Liver (tissue), 9 donors: ENCODE measurements around the gene S1PR4. TPM values are rescaled to one million over a fixed set of nuclear protein-coding genes. Genes with fewer than 3 reads are reported as not detected.
"Not testable (repeated sequence)": the region's sequence is repeated elsewhere in the genome, so short reads cannot be mapped to it uniquely, and the experiment has no call there.

Experiments
- DNase-seq: peaks from one replicate; pipeline ENCODE4 v3.0.0-alpha.2; 2017; ENCODE audit warnings: low spot score
- H3K27ac ChIP-seq, 2 donors: one replicate each; pipeline ENCODE4 v1.7.0; 2013; ENCODE audit warnings: inconsistent platforms in 2 of 2, low read length in 2 of 2, control low read depth in 1 of 2, low read depth in 1 of 2, mild to moderate bottlenecking in 1 of 2
- H3K27me3 ChIP-seq, 4 donors: one replicate each; pipeline versions ENCODE4 v1.6.1 to v1.7.0; 2013; ENCODE audit warnings: low read length in 3 of 4, inconsistent platforms in 1 of 4, mild to moderate bottlenecking in 1 of 4, moderate library complexity in 1 of 4; ENCODE audit not compliant: control insufficient read depth in 4 of 4, insufficient read depth in 4 of 4
- H3K36me3 ChIP-seq, 4 donors: one replicate each; pipeline versions ENCODE4 v1.6.1 to v1.7.0; 2013; ENCODE audit warnings: low read length in 3 of 4, mild to moderate bottlenecking in 3 of 4, low read depth in 1 of 4, moderate library complexity in 1 of 4; ENCODE audit not compliant: control insufficient read depth in 4 of 4, insufficient read depth in 3 of 4
- H3K4me1 ChIP-seq, 4 donors: one replicate each; pipeline versions ENCODE4 v1.6.1 to v1.7.0; 2013; ENCODE audit warnings: low read length in 3 of 4, mild to moderate bottlenecking in 3 of 4, moderate library complexity in 1 of 4; ENCODE audit not compliant: control insufficient read depth in 4 of 4, insufficient read depth in 4 of 4
- H3K4me3 ChIP-seq, 3 donors: one replicate each; pipeline versions ENCODE4 v1.6.1 to v1.7.0; 2013; ENCODE audit warnings: low read length in 3 of 3, control low read depth in 1 of 3, low read depth in 1 of 3, mild to moderate bottlenecking in 1 of 3
- H3K9ac ChIP-seq, 2 donors: one replicate each; pipeline ENCODE4 v1.7.0; 2013; ENCODE audit warnings: low read length in 2 of 2, mild to moderate bottlenecking in 2 of 2, moderate library complexity in 2 of 2, control low read depth in 1 of 2, low read depth in 1 of 2
- H3K9me3 ChIP-seq, 4 donors: one replicate each; pipeline versions ENCODE4 v1.6.1 to v1.7.0; 2013; ENCODE audit warnings: low read length in 3 of 4; ENCODE audit not compliant: control insufficient read depth in 4 of 4
- EGR1 ChIP-seq, 2 donors: IDR thresholded peaks; 2 replicates each; pipeline ENCODE4 v1.6.1; 2016 to 2018; ENCODE audit warnings: antibody characterized with exemption in 2 of 2, low read depth in 2 of 2
- FOXA1 ChIP-seq: IDR thresholded peaks from 2 replicates; pipeline ENCODE4 v1.6.1; 2016; ENCODE audit warnings: antibody characterized with exemption
- FOXA2 ChIP-seq: IDR thresholded peaks from 2 replicates; pipeline ENCODE4 v1.6.1; 2016; ENCODE audit warnings: antibody characterized with exemption
- GABPA ChIP-seq, 2 donors: IDR thresholded peaks in 1 of 2; conservative IDR thresholded peaks in 1 of 2; 2 replicates each; pipeline ENCODE4 v1.6.1; 2016; ENCODE audit warnings: antibody characterized with exemption in 2 of 2, mild to moderate bottlenecking in 1 of 2, moderate library complexity in 1 of 2
- HNF4A ChIP-seq, 2 donors: conservative IDR thresholded peaks; 2 replicates each; pipeline ENCODE4 v1.6.1; 2016; ENCODE audit warnings: antibody characterized with exemption in 2 of 2, mild to moderate bottlenecking in 2 of 2
- HNF4G ChIP-seq: IDR thresholded peaks from 2 replicates; pipeline ENCODE4 v1.6.1; 2016; ENCODE audit warnings: antibody characterized with exemption
- JUND ChIP-seq, 2 donors: IDR thresholded peaks; 2 replicates each; pipeline ENCODE4 v1.6.1; 2016; ENCODE audit warnings: antibody characterized with exemption in 2 of 2
- NR2F2 ChIP-seq: IDR thresholded peaks from 2 replicates; pipeline ENCODE4 v1.6.1; 2016; ENCODE audit warnings: antibody characterized with exemption
- RAD21 ChIP-seq, 2 donors: IDR thresholded peaks; 2 replicates each; pipeline ENCODE4 v1.6.1; 2016; ENCODE audit warnings: antibody characterized with exemption in 2 of 2, mild to moderate bottlenecking in 2 of 2
- SP1 ChIP-seq: IDR thresholded peaks from 2 replicates; pipeline ENCODE4 v1.6.1; 2018; ENCODE audit warnings: antibody characterized with exemption, mild to moderate bottlenecking
- YY1 ChIP-seq: IDR thresholded peaks from 2 replicates; pipeline ENCODE4 v1.6.1; 2016; ENCODE audit warnings: antibody characterized with exemption, mild to moderate bottlenecking
- WGBS: extraction: QIAGEN DNeasy Blood & Tissue Kit; methylation state at CpG from one replicate; pipeline ENCODE4 v1.1.7; 2013; 5-methylcytosine and 5-hydroxymethylcytosine counted together
- polyA plus RNA-seq, 2 donors: library from polyadenylated mRNA; stranded (reverse) in 1 of 2; unstranded in 1 of 2; fragments of 200-250 nt in 1 of 2; fragments of >200 nt in 1 of 2; fragmentation: Nextera tagmentation in 1 of 2; extraction: Ambion mirVana in 1 of 2; gene quantifications; one replicate each; pipeline versions ENCODE4 v1.2.1 to v1.2.3, GENCODE V29; 2013 to 2015
- total RNA-seq, 2 donors: library from RNA; depleted of rRNA; stranded (reverse); fragments of >200 nt; gene quantifications; one replicate each; pipeline ENCODE4 v1.2.3, GENCODE V29; 2014
- TF ChIP-seq, protein P1 (sequence below): IDR thresholded peaks from 2 replicates; pipeline ENCODE4 v1.6.1; 2016; ENCODE audit warnings: antibody characterized with exemption
- TF ChIP-seq, protein P2 (sequence below): IDR thresholded peaks from 2 replicates; pipeline ENCODE4 v1.6.1; 2016; ENCODE audit warnings: antibody characterized with exemption
- TF ChIP-seq, protein P3 (sequence below): IDR thresholded peaks from 2 replicates; pipeline ENCODE4 v1.6.1; 2016; ENCODE audit warnings: antibody characterized with exemption, mild to moderate bottlenecking
- TF ChIP-seq, protein P4 (sequence below): IDR thresholded peaks from 2 replicates; pipeline ENCODE4 v1.6.1; 2016; ENCODE audit warnings: antibody characterized with exemption
- donor health status: healthy.
- donor health status: healthy.
- donor health status: healthy.
- donor health status: healthy.
- donor health status: healthy.

Gene S1PR4
- total and polyA plus RNA-seq, 4 donors = 0.93 to 11.0 (median 2.1) TPM

DNA sequence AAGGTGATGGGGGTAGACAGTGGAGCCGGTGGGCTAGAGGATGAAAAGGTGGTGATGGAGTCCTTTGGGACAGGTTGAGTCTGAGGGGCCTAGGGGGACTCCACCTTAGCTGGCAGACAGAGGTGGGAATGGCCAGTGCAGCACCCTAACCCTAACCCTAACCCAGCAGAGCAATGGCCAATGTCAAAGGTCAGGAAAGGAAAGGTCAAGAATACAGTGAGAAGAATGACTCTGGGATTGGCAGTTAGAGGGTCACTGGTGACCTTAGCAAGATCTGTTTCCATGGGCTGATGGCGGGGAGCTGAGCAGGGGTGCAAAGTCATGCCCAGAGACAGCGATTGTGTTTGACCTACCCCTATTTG, 26.2 kb upstream of the S1PR4 start:
- H3K9me3 ChIP-seq = no peaks in the 10 kb centered on the region
- H3K27me3 ChIP-seq = no peaks in the 10 kb centered on the region
- H3K4me3 ChIP-seq = no peak overlapping the region
- 88% methylated on average over 3 of the region's 3 CpGs for WGBS
- no peak overlapping the region for H3K9ac ChIP-seq
- TF ChIP-seq HNF4A (conservative IDR thresholded peaks at IDR 0.05) (no peak), GABPA (IDR thresholded peaks at IDR 0.05 in 1 of 2, conservative IDR thresholded peaks at IDR 0.05 in 1 of 2) (no peak), NR2F2 (no peak), YY1 (no peak), HNF4G (no peak), SP1 (no peak), FOXA2 (no peak), RAD21 (IDR thresholded peaks at IDR 0.05) (no peak), FOXA1 (no peak), EGR1 (IDR thresholded peaks at IDR 0.05; ENCODE audit: low read depth in 2 of 2) (no peak), JUND (IDR thresholded peaks at IDR 0.05) (no peak)
- TF ChIP-seq, protein P1, sequence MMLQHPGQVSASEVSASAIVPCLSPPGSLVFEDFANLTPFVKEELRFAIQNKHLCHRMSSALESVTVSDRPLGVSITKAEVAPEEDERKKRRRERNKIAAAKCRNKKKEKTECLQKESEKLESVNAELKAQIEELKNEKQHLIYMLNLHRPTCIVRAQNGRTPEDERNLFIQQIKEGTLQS = no peak
- TF ChIP-seq, protein P2, sequence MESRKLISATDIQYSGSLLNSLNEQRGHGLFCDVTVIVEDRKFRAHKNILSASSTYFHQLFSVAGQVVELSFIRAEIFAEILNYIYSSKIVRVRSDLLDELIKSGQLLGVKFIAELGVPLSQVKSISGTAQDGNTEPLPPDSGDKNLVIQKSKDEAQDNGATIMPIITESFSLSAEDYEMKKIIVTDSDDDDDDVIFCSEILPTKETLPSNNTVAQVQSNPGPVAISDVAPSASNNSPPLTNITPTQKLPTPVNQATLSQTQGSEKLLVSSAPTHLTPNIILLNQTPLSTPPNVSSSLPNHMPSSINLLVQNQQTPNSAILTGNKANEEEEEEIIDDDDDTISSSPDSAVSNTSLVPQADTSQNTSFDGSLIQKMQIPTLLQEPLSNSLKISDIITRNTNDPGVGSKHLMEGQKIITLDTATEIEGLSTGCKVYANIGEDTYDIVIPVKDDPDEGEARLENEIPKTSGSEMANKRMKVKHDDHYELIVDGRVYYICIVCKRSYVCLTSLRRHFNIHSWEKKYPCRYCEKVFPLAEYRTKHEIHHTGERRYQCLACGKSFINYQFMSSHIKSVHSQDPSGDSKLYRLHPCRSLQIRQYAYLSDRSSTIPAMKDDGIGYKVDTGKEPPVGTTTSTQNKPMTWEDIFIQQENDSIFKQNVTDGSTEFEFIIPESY = no peak
- TF ChIP-seq, protein P3, sequence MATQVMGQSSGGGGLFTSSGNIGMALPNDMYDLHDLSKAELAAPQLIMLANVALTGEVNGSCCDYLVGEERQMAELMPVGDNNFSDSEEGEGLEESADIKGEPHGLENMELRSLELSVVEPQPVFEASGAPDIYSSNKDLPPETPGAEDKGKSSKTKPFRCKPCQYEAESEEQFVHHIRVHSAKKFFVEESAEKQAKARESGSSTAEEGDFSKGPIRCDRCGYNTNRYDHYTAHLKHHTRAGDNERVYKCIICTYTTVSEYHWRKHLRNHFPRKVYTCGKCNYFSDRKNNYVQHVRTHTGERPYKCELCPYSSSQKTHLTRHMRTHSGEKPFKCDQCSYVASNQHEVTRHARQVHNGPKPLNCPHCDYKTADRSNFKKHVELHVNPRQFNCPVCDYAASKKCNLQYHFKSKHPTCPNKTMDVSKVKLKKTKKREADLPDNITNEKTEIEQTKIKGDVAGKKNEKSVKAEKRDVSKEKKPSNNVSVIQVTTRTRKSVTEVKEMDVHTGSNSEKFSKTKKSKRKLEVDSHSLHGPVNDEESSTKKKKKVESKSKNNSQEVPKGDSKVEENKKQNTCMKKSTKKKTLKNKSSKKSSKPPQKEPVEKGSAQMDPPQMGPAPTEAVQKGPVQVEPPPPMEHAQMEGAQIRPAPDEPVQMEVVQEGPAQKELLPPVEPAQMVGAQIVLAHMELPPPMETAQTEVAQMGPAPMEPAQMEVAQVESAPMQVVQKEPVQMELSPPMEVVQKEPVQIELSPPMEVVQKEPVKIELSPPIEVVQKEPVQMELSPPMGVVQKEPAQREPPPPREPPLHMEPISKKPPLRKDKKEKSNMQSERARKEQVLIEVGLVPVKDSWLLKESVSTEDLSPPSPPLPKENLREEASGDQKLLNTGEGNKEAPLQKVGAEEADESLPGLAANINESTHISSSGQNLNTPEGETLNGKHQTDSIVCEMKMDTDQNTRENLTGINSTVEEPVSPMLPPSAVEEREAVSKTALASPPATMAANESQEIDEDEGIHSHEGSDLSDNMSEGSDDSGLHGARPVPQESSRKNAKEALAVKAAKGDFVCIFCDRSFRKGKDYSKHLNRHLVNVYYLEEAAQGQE = no peak
- TF ChIP-seq, protein P4, sequence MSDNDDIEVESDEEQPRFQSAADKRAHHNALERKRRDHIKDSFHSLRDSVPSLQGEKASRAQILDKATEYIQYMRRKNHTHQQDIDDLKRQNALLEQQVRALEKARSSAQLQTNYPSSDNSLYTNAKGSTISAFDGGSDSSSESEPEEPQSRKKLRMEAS = no peak
- no peaks in the 10 kb centered on the region for H3K4me1 ChIP-seq
- H3K36me3 ChIP-seq = no peaks in the 10 kb centered on the region
- DNase-seq = no peak
- H3K27ac ChIP-seq = no peak overlapping the region

DNA sequence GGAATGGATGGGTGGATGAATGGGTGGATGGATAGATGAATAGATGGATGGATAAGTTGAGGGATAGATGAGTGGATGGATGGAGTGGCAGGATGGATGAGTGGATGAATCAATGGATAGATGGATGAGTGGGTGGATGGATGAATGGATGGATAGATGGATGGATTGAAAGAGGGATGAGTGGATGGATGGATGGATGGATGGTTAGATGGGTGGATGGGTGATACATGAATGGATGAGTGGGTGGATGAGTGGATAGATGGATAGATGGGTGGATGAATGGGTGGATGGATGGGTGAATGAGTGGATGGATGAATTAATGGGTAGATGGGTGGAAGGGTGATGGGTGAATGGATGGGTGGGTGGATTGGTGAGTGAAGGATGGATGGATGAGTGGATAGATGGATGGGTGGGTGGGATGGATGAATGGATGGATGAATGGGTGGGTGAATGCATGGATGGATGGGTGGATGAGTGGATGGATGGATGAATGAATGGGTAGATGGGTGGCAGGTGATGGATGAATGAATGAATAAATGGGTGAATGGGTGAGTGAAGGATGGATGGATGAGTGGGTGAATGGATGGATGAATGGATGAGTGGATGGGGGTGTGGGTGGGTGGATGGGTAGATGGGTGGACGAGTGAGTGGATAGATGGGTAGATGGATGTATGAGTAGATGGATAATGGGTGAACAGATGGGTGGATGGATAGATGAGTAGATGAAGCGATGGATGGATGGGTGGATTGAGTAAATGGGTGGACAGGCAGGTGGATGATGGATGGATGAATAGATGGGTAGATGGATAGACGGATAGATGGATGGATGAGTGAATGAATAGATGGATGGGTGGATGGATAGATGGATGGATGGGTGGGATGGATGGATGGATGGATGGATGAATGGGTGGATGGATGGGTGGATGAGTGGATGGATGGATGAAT, 25.0 kb upstream of the S1PR4 start:
- H3K27ac ChIP-seq = no peak overlapping the region
- no peaks in the 10 kb centered on the region for H3K9me3 ChIP-seq
- DNase-seq = no peak
- WGBS = 78% methylated on average over 3 of the region's 3 CpGs
- no peak overlapping the region for H3K4me3 ChIP-seq
- H3K27me3 ChIP-seq = no peaks in the 10 kb centered on the region
- TF ChIP-seq HNF4G (no peak), FOXA2 (no peak), JUND (IDR thresholded peaks at IDR 0.05) (no peak)
- no peaks in the 10 kb centered on the region for H3K4me1 ChIP-seq
- no peak overlapping the region for H3K9ac ChIP-seq
- H3K36me3 ChIP-seq = no peaks in the 10 kb centered on the region

DNA sequence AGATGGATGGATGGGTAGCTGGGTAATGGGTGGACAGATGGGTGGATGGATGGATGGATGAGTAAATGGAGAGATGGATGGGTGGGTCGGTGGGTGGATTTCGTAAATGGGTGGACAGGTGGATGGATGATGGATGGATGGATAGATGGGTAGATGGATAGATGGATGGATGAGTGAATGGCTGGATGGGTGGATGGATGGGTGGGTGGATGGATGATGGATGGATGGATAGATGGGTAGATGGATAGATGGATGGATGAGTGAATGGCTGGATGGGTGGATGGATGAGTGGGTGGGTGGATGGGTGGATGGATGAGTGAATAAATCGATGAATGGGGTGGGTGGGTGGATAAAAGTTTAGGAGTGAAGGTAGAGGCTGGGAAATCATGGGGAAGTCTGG, 24.1 kb upstream of the S1PR4 start:
- WGBS = 82% methylated on average over 3 of the region's 3 CpGs
- H3K4me1 ChIP-seq, H3K4me3 ChIP-seq, H3K27me3 ChIP-seq, DNase-seq, H3K9ac ChIP-seq, H3K9me3 ChIP-seq, H3K36me3 ChIP-seq, H3K27ac ChIP-seq: not testable (repeated sequence)
